ENCODE results near the gene IRAG1. TPM values are rescaled to one million over a fixed set of nuclear protein-coding genes. Genes with fewer than 3 reads are reported as not detected.

Gene IRAG1
- total and polyA plus RNA-seq, 12 donors = 5.6 to 33.9 (median 15.6) TPM

DNA sequence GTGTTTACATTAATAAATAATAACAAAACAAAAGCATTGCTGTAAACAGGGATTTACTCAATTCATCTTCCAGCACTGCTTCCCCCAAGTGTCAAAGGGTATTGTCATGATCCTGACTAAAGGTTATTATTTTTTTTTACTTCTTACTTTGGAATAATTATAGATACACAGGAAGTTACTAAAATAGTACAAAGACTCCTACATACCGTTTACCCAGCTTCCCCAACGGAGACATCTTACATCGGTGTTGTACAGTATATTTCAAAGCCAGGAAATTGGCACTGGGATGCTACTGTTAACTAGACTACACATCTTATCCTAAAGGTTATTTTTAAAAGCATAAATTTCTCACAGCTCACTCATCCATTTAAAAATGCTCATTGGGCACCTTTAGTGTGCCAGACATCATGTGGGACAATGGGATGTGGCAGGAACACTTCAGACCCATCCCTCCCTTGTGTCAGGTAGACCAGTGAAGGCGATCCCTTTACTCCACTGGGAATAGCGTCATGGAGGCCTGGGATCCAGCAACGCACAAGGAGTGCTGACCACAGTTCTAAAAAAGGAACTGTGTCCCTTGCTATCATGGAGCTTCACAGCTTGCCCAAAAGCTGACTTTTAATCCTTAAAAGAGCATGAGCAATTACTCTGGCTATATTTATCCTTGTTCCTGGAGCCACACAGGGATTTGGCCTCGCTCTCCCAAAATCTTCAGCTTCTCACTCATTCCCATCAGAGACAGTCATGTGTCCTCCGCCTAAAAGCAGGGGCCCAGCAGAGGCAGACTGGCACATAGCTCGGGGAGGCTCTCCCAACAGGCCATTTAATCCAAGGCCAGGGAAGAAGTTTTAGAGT, 3.1 kb upstream of the IRAG1 start:
- no peaks in the 10 kb centered on the region for H3K9me3 ChIP-seq (replicated peaks in 1 of 3)
- peaks cover 0 to 15% of the 10 kb centered on the region in 2 donors for H3K4me1 ChIP-seq (replicated peaks in 1 of 2)
- intact Hi-C loops (cut with DNase I) = no loop called here
- peak overlapping the region in 2 of 5 donors; percentile 28 to 41 for H3K27ac ChIP-seq
- H3K36me3 ChIP-seq (replicated peaks in 1 of 2) = no peaks in the 10 kb centered on the region
- TF ChIP-seq POLR2A (IDR thresholded peaks at IDR 0.05) = no peak
- TF ChIP-seq, protein P1, sequence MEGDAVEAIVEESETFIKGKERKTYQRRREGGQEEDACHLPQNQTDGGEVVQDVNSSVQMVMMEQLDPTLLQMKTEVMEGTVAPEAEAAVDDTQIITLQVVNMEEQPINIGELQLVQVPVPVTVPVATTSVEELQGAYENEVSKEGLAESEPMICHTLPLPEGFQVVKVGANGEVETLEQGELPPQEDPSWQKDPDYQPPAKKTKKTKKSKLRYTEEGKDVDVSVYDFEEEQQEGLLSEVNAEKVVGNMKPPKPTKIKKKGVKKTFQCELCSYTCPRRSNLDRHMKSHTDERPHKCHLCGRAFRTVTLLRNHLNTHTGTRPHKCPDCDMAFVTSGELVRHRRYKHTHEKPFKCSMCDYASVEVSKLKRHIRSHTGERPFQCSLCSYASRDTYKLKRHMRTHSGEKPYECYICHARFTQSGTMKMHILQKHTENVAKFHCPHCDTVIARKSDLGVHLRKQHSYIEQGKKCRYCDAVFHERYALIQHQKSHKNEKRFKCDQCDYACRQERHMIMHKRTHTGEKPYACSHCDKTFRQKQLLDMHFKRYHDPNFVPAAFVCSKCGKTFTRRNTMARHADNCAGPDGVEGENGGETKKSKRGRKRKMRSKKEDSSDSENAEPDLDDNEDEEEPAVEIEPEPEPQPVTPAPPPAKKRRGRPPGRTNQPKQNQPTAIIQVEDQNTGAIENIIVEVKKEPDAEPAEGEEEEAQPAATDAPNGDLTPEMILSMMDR (IDR thresholded peaks at IDR 0.05) = no peak
- WGBS, 4 donors = 66 to 72% (median 69%) methylated on average over 9 of the region's 9 CpGs
- no peak for DNase-seq
- no peak overlapping the region for H3K4me3 ChIP-seq
- H3K27me3 ChIP-seq = no peaks in the 10 kb centered on the region

GRCh38 chr11:10695833-10696232, 2.3 kb upstream of the IRAG1 start:
- Histone ChIP-seq H3K4me1 (replicated peaks in 1 of 2) (peaks cover 0 to 15% of the 10 kb centered on the region in 2 donors), H3K4me3 (no peak overlapping the region), H3K36me3 (replicated peaks in 1 of 2) (no peaks in the 10 kb centered on the region), H3K27me3 (no peaks in the 10 kb centered on the region), H3K9me3 (replicated peaks in 1 of 3) (no peaks in the 10 kb centered on the region), H3K27ac (peak overlapping the region in 1 of 5 donors; percentile 28)
- WGBS, 4 donors = 53 to 74% (median 59%) methylated on average over 3 of the region's 3 CpGs
- intact Hi-C loops (cut with DNase I) = no loop called here
- no peak for DNase-seq
- no peak for TF ChIP-seq POLR2A (IDR thresholded peaks at IDR 0.05)
- TF ChIP-seq, protein P1 (IDR thresholded peaks at IDR 0.05) = no peak

- WGBS, 4 donors = 75 to 86% (median 80%) methylated on average over 3 to 4 of the region's 4 CpGs
- TF ChIP-seq, protein P1 (IDR thresholded peaks at IDR 0.05) = no peak
- no peak for TF ChIP-seq POLR2A (IDR thresholded peaks at IDR 0.05)
- Histone ChIP-seq H3K27me3 (no peaks in the 10 kb centered on the region), H3K4me1 (replicated peaks in 1 of 2) (peaks cover 0 to 15% of the 10 kb centered on the region in 2 donors), H3K9me3 (replicated peaks in 1 of 3) (no peaks in the 10 kb centered on the region), H3K36me3 (replicated peaks in 1 of 2) (no peaks in the 10 kb centered on the region), H3K27ac (peak overlapping the region in 2 of 5 donors; percentile 73 to 77), H3K4me3 (no peak overlapping the region)
- no peak for DNase-seq
- intact Hi-C loops (cut with DNase I) = no loop called here
Measured at GRCh38 chr11:10694486-10695239, 1.1 kb upstream of the IRAG1 start.

- TF ChIP-seq POLR2A (IDR thresholded peaks at IDR 0.05) = no peak
- TF ChIP-seq, protein P1 (IDR thresholded peaks at IDR 0.05) = no peak
- DNase-seq = peak in 1 of 7 donors; percentile 43
- H3K4me3 ChIP-seq = peak overlapping the region in 1 of 4 donors; percentile 31
- intact Hi-C loops (cut with DNase I) = no loop called here
- peaks cover 0 to 15% of the 10 kb centered on the region in 2 donors for H3K4me1 ChIP-seq (replicated peaks in 1 of 2)
- H3K27ac ChIP-seq = peak overlapping the region in 3 of 5 donors; percentile 0 to 77 (median 73)
- WGBS, 4 donors = 52 to 69% (median 58%) methylated on average over 5 to 7 of the region's 7 CpGs
- no peaks in the 10 kb centered on the region for H3K27me3 ChIP-seq
- no peaks in the 10 kb centered on the region for H3K36me3 ChIP-seq (replicated peaks in 1 of 2)
- no peaks in the 10 kb centered on the region for H3K9me3 ChIP-seq (replicated peaks in 1 of 3)
Measured at GRCh38 chr11:10692531-10693115, 932 bp downstream of the IRAG1 start.
